Hepatocyte (in vitro differentiated cells): Measurements from ENCODE around the gene SLC25A19. TPM values are rescaled to one million over a fixed set of nuclear protein-coding genes. Genes with fewer than 3 reads are reported as not detected.

Source experiments
- DNase-seq: peaks from one replicate; pipeline ENCODE4 v3.0.0-alpha.2; 2016; ENCODE audit warnings: low spot score
- H2AFZ ChIP-seq: fragments of 200-600 bp; sonication (generic); 2 replicates; pipeline ENCODE4 v1.6.0; 2016; ENCODE audit warnings: antibody characterized with exemption, mild to moderate bottlenecking
- H3K27ac ChIP-seq: fragments of 200-600 bp; sonication (generic); 2 replicates; pipeline ENCODE4 v1.5.1; 2016; ENCODE audit warnings: mild to moderate bottlenecking
- H3K27me3 ChIP-seq: fragments of 200-600 bp; sonication (generic); 2 replicates; pipeline ENCODE4 v1.6.1; 2016
- H3K36me3 ChIP-seq: fragments of 200-600 bp; sonication (generic); replicated peaks from 2 replicates; pipeline ENCODE4 v1.5.1; 2016; ENCODE audit warnings: low read depth; ENCODE audit not compliant: insufficient read depth
- H3K4me1 ChIP-seq: fragments of 200-600 bp; sonication (generic); 2 replicates; pipeline ENCODE4 v1.5.1; 2016; ENCODE audit warnings: mild to moderate bottlenecking, moderate library complexity; ENCODE audit not compliant: insufficient read depth
- H3K4me2 ChIP-seq: fragments of 200-600 bp; sonication (generic); 2 replicates; pipeline ENCODE4 v1.6.0; 2016
- H3K4me3 ChIP-seq: fragments of 200-600 bp; sonication (generic); 2 replicates; pipeline ENCODE4 v1.5.1; 2016; ENCODE audit warnings: mild to moderate bottlenecking
- H3K79me2 ChIP-seq: fragments of 200-600 bp; sonication (generic); 2 replicates; pipeline ENCODE4 v1.6.0; 2017; ENCODE audit warnings: mild to moderate bottlenecking
- H3K9me2 ChIP-seq: fragments of 200-600 bp; sonication (generic); replicated peaks from 2 replicates; pipeline ENCODE4 v1.6.0; 2017; ENCODE audit warnings: mild to moderate bottlenecking; ENCODE audit not compliant: insufficient read depth
- H3K9me3 ChIP-seq: fragments of 200-600 bp; sonication (generic); 2 replicates; pipeline ENCODE4 v1.5.1; 2016; ENCODE audit warnings: low read depth, mild to moderate bottlenecking
- H4K20me1 ChIP-seq: fragments of 200-600 bp; sonication (generic); 2 replicates; pipeline ENCODE4 v1.6.0; 2016; ENCODE audit warnings: mild to moderate bottlenecking; ENCODE audit not compliant: insufficient read depth, poor library complexity, severe bottlenecking
- CTCF ChIP-seq: fragments of 200-600 bp; sonication (generic); IDR thresholded peaks from 2 replicates; pipeline ENCODE4 v1.5.1; 2016; ENCODE audit warnings: antibody characterized with exemption, mild to moderate bottlenecking; ENCODE audit not compliant: poor library complexity
- EZH2 ChIP-seq: fragments of 200-600 bp; sonication (generic); IDR thresholded peaks from 2 replicates; pipeline ENCODE4 v1.6.1; 2016; ENCODE audit warnings: antibody characterized with exemption, mild to moderate bottlenecking, borderline replicate concordance
- EZH2phosphoT487 ChIP-seq: fragments of 200-600 bp; sonication (generic); IDR thresholded peaks from one replicate; pipeline ENCODE4 v1.6.1; 2018; ENCODE audit warnings: antibody characterized with exemption, mild to moderate bottlenecking, low read depth, moderate library complexity; ENCODE audit not compliant: unreplicated experiment, severe bottlenecking
- WGBS: methylation state at CpG from one replicate; pipeline ENCODE4 v1.1.6; 2016; ENCODE audit warnings: low lambda C conversion rate; ENCODE audit errors: missing lambda C conversion rate; 5-methylcytosine and 5-hydroxymethylcytosine counted together
- polyA plus RNA-seq: library from polyadenylated mRNA; unstranded; fragments of >200 nt; fragmentation: Nextera tagmentation; extraction: Ambion mirVana; gene quantifications from 2 replicates; pipeline ENCODE4 v1.2.1, GENCODE V29; 2016
- total RNA-seq: library from RNA; depleted of rRNA; stranded (reverse); fragments of >200 nt; gene quantifications from 2 replicates; pipeline ENCODE4 v1.2.3, GENCODE V29; 2014

The SLC25A19 gene
- total RNA-seq (4.6 and 10.8 TPM in 2 replicates), polyA plus RNA-seq (7.6 and 8.4 TPM in 2 replicates)

- 1% methylated on average over 65 of the region's 65 CpGs for WGBS
- Histone ChIP-seq H4K20me1 (no peaks in the 10 kb centered on the region), H3K4me3 (peak within 1 kb of the TSS; percentile 69), H3K36me3 (no peaks in the 10 kb centered on the region), H3K4me2 (peak within 1 kb of the TSS; percentile 95), H3K9me2 (no peaks in the 10 kb centered on the region), H2AFZ (peak within 1 kb of the TSS; percentile 80), H3K79me2 (peaks cover 2% of the 10 kb centered on the region), H3K27ac (peak within 1 kb of the TSS; percentile 77), H3K27me3 (no peaks in the 10 kb centered on the region), H3K4me1 (no peaks in the 10 kb centered on the region), H3K9me3 (no peaks in the 10 kb centered on the region)
- TF ChIP-seq EZH2 = no peak
- TF ChIP-seq EZH2phosphoT487 = no peak
- TF ChIP-seq CTCF = no peak
- DNase-seq = peak; percentile 98
Measured at GRCh38 chr17:75289115-75289831, at the start of gene SLC25A19. TSS of gene SLC25A19 (minus strand) at chr17:75289433. CDS start at chr17:75286764, 2,669 bp downstream.

GRCh38 chr17:75338335-75338734, 49.1 kb upstream of the SLC25A19 start:
- WGBS = 65% methylated on average over 6 of the region's 6 CpGs
- Histone ChIP-seq H3K27me3 (no peaks in the 10 kb centered on the region), H3K4me1 (no peaks in the 10 kb centered on the region), H3K79me2 (peaks cover 90% of the 10 kb centered on the region), H3K27ac (no peak overlapping the region), H4K20me1 (peaks cover 41% of the 10 kb centered on the region), H3K4me3 (no peak overlapping the region), H3K9me3 (no peaks in the 10 kb centered on the region), H3K36me3 (no peaks in the 10 kb centered on the region), H3K4me2 (no peak overlapping the region), H2AFZ (no peak overlapping the region), H3K9me2 (no peaks in the 10 kb centered on the region)
- no peak for DNase-seq
- TF ChIP-seq EZH2phosphoT487 (no peak), CTCF (no peak), EZH2 (no peak)

DNA sequence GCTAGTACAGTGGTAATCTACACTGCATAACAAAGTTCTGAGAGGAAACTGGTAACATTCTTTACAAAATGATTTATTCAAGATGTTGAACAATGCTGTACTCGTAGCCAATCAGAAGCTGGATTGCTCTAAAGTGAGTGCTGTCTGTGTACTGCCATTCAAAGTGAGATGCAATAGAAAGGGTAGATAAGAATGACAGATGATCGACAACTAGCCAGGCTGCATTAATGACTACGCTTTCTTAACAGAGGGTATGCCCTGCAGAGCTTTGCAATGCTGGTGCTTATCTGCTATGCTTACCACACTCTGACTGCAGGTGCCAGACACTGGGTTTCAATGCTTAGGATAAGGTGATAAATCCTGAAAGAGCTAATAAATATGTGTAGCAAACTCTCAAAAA, 46.1 kb upstream of the SLC25A19 start:
- Histone ChIP-seq H3K36me3 (no peaks in the 10 kb centered on the region), H3K79me2 (peaks cover 90% of the 10 kb centered on the region), H3K27me3 (no peaks in the 10 kb centered on the region), H2AFZ (no peak overlapping the region), H3K9me2 (no peaks in the 10 kb centered on the region), H4K20me1 (peaks cover 29% of the 10 kb centered on the region), H3K4me3 (no peak overlapping the region), H3K4me1 (no peaks in the 10 kb centered on the region), H3K27ac (no peak overlapping the region), H3K4me2 (no peak overlapping the region), H3K9me3 (no peaks in the 10 kb centered on the region)
- no peak for DNase-seq
- TF ChIP-seq CTCF (no peak), EZH2phosphoT487 (no peak), EZH2 (no peak)
- WGBS = 61% methylated on average over 3 of the region's 3 CpGs
